ENCODE results near the gene IPO13. TPM values are rescaled to one million over a fixed set of nuclear protein-coding genes. Genes with fewer than 3 reads are reported as not detected.
A peak's percentile ranks its signal among the peaks of the same experiment; 100 is the strongest.

The IPO13 gene
- polyA plus RNA-seq, 4 donors = 32.2 to 48.9 (median 39.3) TPM

DNA sequence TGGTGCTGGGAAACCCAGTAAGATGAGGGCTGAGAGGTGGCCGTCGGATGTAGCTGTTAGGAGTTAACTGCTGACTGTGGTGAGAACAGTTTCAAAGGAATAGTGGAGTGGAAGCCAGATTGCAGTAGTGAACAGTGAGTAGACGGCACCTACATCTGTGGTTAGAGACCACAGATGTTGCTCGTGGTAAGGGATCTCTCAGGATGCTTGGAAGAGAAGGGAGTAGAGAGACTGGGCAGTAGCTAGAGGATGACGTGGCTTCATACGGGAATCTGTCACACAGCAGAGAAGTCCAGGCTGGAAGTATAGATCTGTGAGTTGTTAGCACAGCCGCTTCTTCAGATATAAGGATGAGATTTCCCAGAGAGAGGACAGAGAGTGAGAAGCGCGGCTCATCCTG lies 20.9 kb upstream of the IPO13 start:
- DNase-seq (ENCODE audit: low read depth in 4 of 4, low spot score in 2 of 4) = no peak

DNA sequence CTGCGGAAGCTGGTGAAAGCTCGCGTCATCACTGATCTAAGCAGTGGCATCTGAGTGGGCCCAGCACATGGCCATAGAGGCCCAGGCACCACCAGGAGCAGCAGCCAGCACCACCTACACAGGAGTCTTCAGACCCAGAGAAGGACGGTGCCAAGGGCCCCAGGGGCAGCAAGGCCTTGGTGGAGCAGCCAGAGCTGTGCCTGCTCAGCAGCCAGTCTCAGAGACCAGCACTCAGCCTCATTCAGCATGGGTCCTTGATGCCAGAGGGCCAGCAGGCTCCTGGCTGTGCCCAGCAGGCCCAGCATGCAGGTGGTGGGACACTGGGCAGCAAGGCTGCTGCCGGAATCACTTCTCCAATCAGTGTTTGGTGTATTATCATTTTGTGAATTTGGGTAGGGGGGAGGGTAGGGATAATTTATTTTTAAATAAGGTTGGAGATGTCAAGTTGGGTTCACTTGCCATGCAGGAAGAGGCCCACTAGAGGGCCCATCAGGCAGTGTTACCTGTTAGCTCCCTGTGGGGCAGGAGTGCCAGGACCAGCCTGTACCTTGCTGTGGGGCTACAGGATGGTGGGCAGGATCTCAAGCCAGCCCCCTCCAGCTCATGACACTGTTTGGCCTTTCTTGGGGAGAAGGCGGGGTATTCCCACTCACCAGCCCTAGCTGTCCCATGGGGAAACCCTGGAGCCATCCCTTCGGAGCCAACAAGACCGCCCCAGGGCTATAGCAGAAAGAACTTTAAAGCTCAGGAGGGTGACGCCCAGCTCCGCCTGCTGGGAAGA lies 16.4 kb upstream of the IPO13 start:
- no peak for DNase-seq (ENCODE audit: low read depth in 4 of 4, low spot score in 2 of 4)

DNA sequence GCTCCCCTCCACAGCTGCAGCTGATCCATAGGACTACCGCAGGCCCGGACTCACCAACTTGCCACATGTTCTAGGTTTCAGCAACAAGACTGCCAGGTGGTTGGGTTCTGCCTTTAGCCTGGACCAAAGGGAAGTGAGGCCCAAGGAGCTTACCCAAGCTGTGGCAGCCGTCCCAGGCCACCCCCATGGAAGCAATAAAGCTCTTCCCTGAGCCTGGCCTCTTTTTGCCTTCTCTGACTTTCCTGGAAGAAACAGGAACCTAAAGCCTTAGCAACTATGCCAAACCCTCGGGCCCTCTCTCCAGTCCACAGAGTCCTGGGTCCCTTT lies 15.8 kb upstream of the IPO13 start:
- DNase-seq (ENCODE audit: low read depth in 4 of 4, low spot score in 2 of 4) = no peak

DNA sequence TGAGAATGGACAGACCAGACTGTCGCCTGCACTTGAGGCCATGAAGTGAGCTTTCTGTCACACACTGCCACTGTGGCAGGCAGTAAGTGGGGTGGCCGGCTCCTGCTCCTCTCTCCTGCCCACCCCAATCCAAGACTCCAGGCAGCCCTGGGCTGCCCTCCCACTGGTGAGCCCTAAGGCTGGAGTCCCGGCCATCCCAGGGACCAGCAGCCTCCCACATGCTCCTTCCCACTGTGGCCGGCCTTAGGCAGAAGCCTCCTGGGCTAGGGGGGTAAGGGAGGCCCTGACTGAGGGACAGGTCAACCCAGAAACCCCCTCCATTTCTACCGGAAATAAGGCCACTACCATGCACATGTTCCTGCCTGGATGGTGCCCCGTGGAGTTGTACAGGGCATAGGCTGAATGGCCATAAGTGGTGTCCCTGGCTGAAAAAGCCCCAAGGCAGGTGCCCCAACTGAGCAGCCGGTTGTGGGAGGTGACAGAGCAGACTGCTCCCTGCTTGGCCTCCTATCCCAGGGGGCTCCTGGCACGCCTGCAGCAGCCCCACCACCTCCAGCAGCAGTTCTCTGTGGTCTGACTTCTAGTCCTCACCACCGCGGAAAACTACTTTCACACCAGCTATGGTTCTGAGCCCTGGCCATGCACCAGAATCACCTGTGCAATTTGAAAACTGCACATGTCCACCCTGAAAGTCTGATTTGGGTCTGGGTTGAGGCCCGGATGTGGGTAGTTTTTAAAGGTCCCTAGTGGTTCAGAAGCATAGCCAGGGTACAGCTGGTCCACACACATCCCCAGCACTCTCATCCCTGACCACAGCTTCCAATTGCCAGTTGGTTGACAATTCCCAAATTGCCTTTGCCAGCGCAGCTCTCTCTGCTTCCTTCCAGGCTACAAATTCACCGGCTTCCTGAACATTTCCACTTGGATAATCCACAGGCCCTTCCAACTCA lies 14.8 kb upstream of the IPO13 start:
- no peak for DNase-seq (ENCODE audit: low read depth in 4 of 4, low spot score in 2 of 4)

DNA sequence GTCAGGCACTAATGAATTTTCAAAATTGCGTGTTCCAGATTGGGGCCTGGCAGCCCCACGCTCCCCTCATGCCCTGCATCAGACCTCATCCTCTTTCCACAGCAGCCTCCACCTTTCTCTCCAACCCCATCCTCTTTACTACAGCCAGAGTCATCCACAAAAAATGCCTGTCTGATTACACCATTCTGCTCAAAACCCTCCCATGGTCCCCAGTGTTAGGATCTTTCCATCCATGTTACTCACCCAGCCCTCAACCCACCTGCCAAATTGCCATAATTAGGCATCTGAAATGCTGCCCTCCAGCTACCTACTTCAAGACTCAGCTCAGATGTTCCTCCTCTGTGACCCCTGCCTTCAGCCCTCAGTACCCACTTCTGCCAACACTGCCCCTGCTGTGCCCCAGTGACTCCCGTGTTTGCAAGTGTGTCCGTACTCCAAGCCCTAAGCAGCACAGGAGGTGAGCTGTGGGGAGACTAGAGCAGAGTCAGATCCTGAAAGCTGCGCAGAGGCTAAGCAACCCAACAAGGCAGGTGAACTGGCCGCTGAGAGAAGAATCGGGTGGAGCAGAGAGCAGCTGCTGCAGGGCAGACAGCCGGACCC lies 13.9 kb upstream of the IPO13 start:
- DNase-seq (ENCODE audit: low read depth in 4 of 4, low spot score in 2 of 4) = no peak

DNA sequence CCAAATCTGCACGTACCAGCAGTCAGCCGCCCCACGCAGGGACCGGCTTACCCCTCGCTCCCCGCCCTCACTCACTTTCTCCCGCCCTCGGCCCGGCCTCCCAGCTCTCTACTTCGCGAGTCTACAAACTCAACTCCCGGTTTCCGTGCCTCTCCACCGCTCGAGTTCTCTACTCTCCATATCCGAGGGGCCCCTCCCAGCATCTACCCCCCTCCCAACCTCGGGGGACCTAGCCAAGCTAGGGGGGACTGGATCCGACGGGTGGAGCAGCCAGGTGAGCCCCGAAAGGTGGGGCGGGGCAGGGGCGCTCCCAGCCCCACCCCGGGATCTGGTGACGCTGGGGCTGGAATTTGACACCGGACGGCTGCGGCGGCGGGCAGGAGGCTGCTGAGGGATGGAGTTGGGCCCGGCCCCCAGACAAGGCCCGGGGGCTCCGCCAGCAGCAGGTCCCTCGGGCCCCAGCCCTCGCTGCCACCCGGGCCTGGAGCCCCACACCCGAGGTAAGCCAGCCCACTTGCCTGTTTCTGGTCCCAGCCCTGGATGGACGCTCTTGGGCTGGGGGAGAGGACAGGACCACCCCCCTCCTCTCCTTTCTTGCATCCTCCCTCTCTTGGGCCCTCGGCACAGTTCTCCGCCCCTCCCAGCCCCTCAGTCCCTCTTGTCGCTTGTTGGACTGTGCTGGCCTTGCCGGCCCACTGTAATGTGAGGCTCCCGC lies 13.2 kb upstream of the IPO13 start, which contains the start of gene ARTN:
TSS of gene ARTN (plus strand) at position 416 of the 715 bp plus-strand sequence. CDS start 1,856 bp downstream, outside the sequence.
- DNase-seq (ENCODE audit: low read depth in 4 of 4, low spot score in 2 of 4) = no peak

DNA sequence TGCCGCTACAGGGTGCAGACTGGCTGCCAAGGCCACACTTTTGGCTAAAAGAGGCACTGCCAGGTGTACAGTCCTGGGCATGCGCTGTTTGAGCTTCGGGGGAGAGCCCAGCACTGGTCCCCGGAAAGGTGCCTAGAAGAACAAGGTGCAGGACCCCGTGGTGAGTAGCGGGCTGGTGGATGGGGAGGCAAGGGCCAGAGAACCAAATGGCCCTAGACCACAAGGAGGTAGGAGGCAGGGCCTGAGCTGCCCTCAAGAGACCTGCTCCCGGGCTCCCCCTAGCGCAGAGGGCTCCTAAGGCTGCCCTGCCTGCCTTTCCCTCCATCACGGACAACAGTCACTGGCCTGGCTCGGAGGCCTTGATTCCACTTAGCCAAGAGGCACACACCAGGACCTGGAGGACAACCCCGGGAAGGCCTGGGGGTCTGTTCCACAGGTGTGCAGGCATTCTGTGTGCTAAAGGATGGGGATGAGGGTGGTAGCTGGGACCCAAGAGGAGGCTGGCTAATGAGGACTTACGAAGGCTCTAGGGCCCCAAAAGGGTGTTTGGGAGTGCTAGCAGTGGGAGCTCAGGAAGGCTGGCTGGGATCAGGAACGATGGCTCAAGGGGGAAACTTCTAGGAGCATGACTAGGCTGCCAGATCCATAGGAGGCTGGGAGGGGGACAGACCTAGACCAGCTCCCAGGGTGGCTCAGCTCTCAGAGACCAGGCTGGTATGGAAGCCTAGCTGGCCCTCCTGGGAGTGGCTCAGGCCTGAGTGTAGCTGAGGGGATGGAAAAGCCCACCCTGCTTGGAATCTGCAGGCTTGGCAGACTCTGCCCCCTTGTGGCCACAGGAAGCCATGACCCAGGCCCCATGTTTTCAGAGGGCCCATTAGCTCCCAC lies 12.4 kb upstream of the IPO13 start:
- DNase-seq (ENCODE audit: low read depth in 4 of 4, low spot score in 2 of 4) = peak in 1 of 4 donors; percentile 59

DNA sequence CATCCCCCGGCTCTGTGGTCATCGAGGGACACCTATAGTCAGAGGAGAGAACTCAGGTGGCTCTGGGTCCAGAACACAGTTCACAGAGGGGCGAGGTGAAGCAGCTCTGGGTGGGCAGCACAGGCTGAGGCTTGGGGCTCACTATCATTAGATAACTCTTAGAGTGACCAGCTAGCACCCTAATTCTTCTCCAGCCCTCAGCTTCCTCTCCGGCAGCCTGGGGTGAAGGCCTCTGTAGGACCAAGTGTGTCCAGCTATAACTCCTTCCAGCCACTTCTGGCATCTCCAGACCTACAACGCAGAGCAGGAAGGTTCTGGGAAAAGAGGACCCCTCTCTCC lies 11.8 kb upstream of the IPO13 start:
- DNase-seq (ENCODE audit: low read depth in 4 of 4, low spot score in 2 of 4) = no peak

DNA sequence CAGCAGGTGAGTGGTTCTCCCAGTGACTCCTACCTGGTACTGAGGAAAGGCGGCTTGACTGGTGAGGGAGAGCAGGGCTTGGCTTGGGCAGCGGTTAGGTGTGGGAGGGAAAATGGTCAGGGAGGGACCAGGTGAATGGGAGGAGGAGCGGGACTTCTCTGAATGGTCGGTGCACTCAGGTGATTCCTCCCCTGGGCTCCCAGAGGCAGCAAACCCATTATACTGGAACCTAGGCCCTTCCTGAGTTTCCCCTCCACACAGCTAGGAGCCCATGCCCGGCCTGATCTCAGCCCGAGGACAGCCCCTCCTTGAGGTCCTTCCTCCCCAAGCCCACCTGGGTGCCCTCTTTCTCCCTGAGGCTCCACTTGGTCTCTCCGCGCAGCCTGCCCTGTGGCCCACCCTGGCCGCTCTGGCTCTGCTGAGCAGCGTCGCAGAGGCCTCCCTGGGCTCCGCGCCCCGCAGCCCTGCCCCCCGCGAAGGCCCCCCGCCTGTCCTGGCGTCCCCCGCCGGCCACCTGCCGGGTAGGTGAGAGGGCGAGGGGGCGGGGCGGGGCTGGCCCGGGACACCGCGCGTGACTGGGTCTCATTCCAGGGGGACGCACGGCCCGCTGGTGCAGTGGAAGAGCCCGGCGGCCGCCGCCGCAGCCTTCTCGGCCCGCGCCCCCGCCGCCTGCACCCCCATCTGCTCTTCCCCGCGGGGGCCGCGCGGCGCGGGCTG lies 10.9 kb upstream of the IPO13 start:
- no peak for DNase-seq (ENCODE audit: low read depth in 4 of 4, low spot score in 2 of 4)

DNA sequence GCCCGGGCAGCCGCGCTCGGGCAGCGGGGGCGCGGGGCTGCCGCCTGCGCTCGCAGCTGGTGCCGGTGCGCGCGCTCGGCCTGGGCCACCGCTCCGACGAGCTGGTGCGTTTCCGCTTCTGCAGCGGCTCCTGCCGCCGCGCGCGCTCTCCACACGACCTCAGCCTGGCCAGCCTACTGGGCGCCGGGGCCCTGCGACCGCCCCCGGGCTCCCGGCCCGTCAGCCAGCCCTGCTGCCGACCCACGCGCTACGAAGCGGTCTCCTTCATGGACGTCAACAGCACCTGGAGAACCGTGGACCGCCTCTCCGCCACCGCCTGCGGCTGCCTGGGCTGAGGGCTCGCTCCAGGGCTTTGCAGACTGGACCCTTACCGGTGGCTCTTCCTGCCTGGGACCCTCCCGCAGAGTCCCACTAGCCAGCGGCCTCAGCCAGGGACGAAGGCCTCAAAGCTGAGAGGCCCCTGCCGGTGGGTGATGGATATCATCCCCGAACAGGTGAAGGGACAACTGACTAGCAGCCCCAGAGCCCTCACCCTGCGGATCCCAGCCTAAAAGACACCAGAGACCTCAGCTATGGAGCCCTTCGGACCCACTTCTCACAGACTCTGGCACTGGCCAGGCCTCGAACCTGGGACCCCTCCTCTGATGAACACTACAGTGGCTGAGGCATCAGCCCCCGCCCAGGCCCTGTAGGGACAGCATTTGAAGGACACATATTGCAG lies 10.2 kb upstream of the IPO13 start:
- no peak for DNase-seq (ENCODE audit: low read depth in 4 of 4, low spot score in 2 of 4)

DNA sequence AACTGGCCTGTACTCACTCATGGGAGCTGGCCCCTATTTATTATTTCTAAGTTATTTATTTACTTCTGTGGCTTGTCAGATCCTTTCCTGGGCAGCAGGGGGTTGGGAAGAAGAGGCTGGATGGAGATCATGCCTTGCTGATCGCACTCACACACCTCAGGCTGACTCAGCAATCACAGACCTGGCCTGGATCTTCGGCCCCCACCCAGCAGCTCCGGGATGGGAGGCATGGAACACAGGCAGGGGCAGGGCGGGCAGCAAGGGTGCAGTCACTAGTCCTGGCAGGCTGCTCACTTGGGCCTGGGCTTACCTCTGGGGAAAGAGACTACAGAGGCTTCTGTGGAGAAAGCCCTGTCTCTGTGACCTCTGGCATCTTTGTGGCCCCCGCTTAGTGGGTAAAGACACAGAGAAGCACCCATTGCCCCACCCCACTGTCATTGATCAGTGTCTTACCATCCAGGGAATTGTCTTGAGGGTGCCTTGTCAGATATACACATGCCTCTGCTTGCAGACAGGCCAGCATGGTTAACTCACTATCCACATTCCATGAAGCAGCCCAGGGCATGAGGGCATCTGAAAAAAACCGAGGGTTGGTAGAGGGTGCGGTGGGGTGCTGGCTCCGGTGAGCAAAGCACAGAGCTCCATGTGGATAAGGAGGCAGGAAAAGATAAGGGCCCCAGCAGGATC lies 9.4 kb upstream of the IPO13 start:
- no peak for DNase-seq (ENCODE audit: low read depth in 4 of 4, low spot score in 2 of 4)

DNA sequence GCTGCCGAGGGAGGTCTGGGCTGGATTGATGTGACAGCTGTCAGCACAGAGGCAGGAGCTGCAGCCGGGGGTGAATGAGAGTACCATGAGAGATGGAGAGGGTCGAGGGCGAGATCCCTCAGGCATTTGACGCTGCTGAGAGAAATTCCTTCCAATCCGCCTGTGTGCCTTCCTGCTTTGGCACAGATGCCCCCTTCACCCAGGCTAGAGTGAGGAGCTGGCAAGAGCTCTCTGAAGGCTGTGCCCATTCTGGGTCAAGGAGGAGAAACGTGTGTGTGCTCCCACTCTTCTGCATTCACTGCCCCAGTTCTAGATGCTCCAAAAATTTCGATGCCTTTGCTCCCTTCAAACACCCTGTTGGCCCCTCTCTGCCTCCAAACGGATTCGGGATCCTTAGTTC lies 8.4 kb upstream of the IPO13 start:
- DNase-seq (ENCODE audit: low read depth in 4 of 4, low spot score in 2 of 4) = no peak

DNA sequence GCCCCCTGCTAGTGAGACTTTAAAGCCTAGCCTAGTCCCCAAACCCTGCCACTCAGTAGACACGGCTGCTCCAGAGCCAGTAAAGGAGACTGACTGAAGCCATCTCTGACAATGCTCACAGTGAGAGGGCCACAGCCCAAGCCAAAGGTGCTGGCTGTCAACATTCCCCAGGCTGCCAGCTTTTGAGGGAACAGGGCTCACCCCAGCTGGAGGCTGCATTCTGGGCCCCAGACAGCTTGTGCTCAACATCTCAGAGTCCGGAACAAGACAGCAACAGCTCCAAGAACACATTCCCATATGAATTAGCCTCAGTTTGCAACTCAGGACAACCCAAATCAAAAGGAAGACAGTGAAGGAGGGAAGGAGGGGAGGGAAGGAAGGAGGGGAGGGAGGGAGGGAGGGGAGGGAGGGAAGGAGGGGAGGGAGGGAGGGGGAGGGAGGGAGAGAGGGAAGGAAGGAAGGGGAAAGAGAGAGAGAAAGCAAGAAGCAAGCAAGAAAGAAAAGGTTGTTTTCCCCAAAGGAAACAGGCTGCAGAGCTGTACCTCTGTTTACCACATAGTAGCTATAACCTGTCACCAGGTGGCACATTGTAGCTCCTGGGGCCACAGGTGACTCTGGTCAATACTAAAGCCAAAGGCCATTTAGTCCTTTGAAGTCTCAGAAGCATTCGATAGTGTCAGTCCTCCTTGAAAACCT lies 7.7 kb upstream of the IPO13 start:
- DNase-seq (ENCODE audit: low read depth in 4 of 4, low spot score in 2 of 4) = no peak

DNA sequence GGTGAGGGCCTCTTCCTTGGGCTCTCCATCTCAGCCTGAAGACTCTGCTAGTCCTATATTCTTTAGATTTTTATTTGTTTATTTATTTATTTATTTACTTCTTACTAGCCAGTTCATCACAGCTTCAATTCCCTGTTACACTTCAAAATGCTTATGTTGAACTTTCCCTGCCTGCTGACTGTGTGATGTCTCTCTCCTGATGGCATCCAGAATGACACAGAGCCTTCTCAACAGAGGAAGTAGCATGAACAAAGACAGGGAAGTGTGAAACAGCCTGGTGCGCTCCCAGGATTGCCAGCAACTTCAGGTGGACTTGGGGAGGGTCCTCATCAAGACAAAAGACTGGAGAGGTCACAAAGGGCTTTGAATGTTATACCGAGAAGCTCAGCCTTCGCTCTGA lies 4.3 kb upstream of the IPO13 start:
- DNase-seq (ENCODE audit: low read depth in 4 of 4, low spot score in 2 of 4) = no peak

DNA sequence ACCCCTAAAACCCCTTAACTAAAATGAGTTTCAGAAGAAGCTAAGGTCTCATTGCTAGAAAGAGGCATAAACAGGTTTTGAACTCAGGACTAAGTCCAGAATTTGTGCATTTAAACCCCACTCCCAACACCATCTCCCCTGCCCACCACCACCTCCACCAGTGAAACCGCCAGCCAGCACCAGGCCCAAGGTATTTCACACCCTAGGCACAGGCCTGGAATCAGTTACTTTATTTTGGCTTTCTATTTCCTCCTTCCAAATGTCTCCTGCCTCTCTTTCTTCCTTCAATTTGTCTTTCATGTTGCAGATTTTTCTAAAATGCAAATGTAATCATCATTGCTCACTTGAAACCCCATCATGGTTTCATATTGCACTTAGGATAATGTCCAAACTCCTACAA lies 1.9 kb upstream of the IPO13 start:
- no peak for DNase-seq (ENCODE audit: low read depth in 4 of 4, low spot score in 2 of 4)

DNA sequence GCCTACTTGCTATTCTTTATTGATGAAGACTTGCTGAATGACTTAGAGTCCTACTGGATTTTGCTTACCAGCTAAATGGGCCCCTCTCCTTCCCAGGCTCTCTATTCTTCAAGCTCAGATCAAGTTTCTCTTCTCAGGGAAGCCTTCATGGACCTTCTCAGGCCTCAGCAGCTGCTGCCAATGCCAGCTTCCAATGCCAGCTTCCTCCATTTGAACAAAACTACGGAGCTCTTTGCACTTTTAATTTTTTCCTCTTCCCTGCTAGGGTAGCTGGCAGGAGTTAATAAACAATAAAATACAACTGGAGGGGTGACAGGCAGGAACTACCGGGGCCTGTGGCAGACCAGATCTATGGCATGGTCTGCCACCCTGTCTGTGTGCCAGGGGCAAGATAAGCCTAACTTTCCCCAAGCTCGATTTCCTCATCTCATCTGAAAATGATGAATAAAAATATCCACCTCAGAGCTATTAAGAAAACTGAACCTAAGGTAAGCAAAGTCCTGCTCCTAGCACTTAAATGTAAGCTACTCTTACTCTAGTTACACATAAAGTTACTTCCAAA lies 995 bp upstream of the IPO13 start:
- DNase-seq (ENCODE audit: low read depth in 4 of 4, low spot score in 2 of 4) = no peak

Measured in left renal cortex interstitium (tissue), 4 donors.